Middle frontal gyrus (tissue), 1 donor: ENCODE data around the gene CLRN2.
"Not testable (repeated sequence)": the region's sequence is repeated elsewhere in the genome, so short reads cannot be mapped to it uniquely, and the experiment has no call there.

Source experiments
- DNase-seq: peaks from one replicate; pipeline ENCODE4 v3.0.0-alpha.2; 2015; ENCODE audit warnings: low spot score; ENCODE audit errors: extremely low spot score

Gene CLRN2

DNA sequence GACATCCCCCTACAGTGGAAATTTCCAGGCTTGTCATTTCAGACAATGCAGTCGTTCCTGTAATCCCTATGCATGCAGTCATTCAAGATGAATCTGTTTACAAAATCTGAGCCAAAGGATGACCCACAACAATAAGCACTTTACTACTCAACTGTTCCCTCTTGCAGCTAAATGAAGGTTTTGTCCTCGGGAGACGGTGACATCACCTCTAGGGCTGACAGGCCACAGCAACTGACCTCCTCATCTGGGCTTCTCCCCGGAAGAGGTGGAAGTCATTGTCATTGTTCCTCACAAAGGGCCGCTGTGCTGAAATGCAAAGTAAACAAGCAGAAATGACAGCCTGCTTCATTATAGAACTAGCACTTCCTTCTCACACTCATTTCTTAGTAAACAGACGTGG, 29.2 kb downstream of the CLRN2 start:
- peak; percentile 86 for DNase-seq

DNA sequence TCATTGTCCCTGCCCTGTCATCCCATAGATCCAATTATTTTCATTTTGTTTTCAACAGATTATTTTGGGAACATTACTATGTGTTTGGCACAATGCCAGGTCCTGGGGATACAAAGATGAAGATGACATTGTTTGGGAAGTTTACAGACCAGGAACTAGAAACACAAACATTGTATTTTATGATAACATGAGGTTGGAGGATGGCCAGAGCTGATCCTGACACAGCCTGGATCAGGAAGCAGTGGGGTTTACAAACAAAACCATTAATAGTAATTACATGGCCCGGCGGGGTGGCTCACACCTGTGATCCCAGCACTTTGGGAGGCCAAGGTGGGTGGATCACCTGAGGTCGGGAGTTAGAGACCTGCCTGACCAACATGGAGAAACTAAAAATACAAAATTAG, 29.9 kb downstream of the CLRN2 start:
- peak; percentile 39 for DNase-seq

DNA sequence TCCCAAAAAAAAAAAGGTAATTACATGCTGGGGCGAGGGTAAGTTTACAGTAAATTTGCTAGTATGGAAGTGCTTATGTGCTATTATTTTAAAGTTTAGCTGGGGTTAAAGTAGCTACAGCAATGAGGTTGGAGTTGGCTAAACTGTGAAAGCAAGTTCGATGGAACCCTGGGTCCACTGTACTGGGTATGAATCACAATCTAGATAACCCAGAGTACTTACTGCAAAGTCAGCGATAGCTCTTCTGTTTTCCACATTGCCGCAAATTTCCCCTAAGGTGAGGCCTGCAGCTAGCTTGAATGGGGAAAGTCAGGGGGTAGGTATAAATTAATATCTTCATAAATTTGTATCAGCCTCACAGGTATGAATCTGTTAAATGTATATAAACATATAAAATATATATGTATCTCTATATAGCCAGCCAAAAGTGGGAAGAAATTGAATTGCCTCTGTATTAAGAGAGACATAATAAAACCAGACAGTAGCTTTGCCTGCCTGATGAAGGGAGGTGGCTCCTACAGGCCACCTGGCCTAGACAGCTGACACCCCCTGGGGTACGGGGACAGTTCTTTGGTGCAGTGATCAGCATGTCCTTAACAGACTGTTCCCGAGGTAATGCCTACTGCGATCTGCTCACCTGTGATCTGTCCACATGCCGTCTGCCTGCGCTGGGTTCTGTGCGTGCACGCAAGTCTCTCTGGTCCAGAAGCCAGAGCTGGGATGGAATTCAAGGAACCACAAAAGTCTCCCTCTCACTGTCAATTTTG, 30.6 kb downstream of the CLRN2 start:
- no peak for DNase-seq

DNA sequence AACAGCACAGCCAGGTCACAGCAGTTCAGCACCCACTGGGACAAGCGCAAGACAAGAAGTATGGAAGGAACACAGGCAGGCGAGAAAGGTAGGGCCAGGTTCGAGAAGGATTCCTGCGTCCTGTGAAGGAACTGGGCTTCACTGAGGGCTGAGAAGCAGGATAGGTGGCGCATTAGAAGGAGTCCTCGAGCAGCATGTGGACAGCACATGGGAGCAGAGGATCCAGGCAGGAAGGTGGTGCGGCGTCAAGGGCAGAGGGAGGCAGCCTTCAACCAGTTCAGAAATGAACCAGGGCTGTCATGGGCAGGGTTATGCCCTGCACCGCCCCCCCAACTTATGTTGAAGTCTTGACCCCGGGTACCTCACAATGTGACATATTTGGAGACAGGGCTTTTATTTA, 31.3 kb downstream of the CLRN2 start:
- DNase-seq = no peak

DNA sequence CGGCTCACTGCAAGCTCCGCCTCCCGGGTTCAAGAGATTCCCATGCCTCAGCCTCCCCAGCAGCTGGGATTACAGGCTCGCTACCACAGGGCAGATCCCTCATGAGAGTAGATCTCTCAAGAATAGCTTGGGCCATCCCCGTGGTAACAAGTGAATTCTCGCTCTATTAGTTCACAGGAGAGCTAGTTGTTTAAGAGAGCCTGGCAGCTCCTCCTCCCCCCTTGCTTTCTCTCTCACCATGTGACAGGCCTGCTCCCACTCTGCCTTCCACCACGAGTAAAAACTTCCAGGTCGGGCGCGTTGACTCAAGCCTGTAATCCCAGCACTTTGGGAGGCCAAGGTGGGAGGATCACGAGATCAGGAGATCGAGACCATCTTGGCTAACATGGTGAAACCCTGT, 31.7 kb downstream of the CLRN2 start:
- DNase-seq = no peak

DNA sequence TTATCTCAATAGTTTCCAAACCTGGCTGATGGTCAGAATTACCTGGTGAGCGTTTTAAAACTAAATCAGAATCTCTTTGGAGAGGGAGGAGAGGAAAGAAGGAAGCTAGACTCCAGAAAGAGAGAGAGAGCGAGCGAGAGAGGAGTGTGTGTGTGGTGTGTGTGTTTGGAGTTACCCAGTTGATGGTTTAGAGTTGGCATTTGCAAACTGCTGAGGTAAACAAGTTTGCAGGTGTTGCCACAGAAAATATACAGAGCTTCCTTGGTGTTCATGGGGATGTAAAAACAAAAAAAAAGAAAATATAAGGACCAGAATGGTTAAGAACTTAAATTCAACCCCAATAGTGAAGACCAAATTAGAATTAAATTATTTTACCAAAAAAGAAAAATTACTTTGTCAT, 35.6 kb downstream of the CLRN2 start:
- DNase-seq = no peak

DNA sequence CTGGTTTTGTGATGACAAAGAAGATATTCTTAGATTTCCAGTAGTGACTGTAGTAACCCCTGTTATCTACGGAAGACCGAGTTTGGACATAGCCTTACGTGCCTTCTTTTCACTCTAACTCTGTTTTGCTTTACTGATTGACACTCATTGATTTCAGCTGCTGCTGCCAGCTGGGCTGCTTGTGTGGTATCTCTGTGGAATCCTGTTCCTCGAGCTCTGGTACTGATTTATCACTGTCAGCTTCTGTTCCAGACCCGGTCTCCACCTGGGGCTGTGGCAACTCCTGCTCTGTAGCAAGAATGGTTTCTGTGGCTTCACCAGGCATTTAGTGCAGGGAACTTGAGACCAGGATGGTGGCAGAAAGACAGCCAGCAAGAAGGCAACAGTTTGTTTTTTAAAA, 37.5 kb downstream of the CLRN2 start:
- DNase-seq = no peak

DNA sequence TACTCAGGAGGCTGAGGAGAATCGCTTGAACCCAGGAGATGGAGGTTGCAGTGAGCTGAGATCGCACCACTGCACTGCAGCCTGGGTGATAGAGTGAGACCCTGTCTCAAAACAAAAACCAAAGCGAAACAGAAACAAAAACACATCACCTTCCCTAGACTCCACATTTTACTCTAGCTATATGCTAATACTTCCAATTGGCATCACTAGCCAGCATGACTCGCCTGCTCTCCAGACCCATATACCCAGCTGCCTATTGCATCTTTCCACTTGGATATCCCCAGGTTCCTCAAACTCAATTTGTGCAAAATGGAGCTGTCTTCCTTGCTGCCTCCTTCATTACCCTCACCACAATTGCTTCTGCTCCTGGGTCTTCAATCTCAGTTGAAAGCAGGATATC, 39.6 kb downstream of the CLRN2 start:
- no peak for DNase-seq

DNA sequence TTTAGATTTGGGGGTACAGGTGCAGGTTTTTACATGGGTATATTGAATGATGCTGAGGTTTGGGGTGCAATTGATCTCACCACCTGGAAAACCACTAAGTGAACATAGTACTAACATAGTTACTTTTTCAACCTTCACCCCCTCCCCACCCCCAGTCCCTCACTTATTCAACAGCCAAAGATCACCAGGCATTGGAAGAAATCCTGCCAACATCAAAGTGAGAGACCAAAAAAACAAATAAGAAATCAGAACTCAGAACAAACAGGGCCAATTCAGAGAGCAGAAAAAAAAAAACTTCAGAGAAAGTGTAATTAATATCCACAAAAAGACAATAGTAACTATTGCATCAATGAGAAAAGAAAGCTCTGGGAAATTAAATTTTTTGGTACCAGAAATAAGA, 41.5 kb downstream of the CLRN2 start:
- no peak for DNase-seq

DNA sequence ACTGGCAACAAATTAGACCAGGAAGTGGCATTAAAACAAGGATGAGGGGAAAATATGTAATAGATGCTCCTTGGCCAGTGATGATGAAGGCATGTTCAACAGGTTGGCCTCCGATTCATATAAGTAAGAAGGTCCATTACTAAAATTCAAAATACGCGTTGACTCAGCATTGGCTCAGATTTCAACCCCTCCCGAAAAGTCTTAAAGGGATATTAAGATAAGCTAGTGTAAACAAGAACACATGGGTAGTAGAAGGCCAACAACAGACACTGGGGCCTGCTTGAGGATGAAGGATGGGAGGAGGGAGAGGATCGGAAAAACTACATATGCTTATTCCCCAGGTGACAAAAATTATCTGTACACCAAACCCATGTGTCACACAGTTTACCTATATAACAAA, 42.9 kb downstream of the CLRN2 start:
- DNase-seq = no peak

DNA sequence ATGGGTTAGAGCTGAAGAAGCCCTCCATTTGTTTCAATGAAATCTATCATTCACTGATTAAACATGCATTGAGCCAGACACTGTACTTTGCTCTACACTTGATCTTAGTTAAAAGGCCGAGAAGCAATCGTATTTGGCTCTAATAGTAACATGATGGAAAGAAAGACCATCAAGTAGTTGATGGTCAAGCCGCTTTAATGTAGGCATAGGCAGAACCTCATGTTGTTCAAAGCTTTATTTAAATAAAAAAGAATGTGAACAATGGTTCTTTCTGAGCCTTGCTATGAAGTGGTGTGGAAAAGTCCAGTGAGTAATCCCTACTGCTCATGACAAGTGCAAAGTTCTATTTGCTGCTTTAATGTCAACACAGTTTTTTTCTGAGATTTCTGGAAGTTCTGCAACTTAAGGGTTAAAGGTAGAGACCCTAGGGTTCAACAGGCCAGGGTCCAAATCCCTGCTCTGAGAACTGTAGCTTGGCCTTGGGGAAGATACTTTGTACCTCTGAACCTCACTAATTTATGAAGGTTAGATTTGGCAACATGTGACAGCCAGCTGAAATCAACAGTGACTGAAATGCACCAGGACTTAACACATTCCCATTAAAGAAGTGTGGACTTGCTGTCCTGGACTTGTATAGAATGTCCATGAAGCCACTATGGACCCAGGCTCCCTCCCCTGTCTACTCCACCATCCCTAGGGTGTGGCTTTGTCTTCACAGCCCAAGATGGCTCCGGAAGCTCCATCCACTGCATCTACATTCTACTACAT, 44.2 kb downstream of the CLRN2 start:
- DNase-seq = no peak

DNA sequence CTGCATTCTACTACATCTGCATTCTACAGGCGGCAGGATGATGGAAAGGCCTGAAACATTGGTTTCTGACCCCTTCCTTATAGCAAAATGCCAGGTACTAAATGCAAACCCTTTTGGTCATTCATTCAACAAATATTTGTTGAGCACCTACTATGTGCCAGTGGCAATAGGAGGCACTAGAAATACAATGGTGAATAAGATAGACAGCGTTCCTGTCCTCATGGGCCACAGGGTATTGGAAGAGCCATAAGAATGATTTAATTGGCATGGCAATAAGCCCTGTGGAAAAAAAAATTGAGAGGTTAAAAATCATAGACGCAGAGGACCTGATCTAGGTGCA, 44.7 kb downstream of the CLRN2 start:
- DNase-seq = no peak

DNA sequence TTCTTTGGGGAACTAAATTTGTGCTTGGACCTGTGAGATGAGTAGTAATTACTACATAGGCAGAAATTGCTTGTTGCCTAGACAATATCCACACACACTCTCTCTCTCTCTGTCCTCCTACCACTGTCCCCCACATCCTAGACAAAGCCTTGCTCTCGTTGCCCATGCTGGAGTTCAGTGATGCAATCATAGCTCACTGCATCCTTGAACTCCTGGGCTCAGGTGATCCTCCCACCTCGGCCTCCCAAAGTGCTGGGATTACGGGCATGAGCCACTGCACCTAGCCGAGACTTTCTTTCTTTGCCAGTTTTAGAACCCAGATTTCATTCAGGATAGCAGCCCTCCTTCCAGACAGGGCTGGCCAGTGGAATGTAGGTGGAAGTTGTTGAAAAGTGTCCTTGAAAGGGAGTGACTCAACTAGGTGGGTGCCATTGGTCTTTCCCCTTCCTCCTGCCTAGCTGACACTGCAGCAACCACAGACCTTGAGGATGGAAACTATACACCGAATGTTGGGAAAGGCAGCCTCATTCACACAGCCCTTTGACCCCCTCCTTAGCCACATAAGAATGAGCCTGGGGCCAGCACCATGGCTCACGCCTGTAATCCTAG, 45.2 kb downstream of the CLRN2 start:
- DNase-seq = no peak

DNA sequence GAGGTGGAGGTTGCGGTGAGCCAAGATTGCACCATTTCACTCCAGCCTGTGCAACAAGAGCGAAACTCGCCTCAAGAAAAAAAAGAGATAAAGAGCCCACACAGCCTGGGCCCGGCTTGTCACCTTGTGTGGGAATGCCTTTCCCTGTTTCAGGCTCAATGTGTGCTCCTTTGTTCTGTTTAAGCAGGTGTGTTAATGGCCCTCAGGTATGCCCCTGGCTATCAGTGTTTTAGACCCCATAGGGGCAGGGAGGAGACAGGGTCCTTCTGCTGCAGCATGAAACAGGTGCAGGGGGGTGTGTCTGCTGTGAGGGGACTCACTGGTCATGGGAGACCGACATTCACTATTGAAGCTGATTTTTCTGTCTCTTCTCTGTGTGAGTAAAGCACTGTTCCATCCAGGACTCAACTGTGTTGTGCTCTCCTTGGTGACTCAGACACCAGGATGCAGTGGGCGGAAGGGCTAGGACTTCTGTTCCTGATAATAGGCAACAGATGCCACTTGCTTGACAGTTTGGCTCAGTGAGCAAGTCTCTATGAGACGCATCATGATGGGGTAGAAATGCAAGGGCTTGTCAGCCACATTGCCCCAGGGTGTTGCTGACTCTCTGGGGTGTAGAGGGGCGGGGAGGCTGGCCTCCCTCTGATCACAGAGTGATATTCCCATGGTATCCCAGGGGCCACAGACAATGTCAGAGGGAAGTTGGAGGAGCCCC, 46.4 kb downstream of the CLRN2 start:
- no peak for DNase-seq

DNA sequence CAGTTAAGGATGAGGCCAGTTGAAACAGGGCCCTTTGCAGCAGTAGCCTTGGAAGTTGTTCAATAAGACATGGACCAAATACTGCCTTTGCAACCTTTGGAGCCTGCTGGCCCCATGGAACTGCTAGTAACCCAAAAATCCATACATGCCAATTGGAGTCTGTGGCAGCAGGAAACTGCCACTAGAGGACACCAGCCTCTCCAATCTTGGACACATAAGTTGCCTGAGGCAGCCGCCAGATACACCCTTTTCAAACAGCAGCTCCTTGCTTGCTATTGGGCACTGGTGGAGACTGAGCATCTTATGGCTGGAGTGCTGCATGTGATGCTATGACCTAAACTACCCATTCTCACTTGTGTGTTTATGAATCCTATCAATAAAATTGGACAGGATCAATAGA, 47.2 kb downstream of the CLRN2 start:
- no peak for DNase-seq

DNA sequence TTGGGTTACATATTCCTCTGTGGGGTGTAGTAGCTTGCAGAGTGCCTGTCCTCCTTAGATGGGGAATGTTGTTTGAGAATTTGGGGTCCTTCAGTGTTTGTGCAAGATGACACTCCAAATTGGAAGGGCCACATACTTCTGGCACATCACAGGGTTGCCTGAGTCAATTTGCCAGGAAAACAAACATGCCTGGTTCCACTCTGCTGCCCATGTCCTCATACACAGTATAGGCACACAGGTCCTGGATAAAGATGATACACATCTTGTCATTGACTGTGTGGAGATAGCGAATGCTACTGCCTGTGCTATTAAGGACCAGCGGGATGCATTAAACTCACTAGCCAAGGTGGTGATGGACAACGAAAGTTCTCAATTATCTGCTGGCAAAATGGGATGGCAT, 50.9 kb downstream of the CLRN2 start:
- DNase-seq = no peak

DNA sequence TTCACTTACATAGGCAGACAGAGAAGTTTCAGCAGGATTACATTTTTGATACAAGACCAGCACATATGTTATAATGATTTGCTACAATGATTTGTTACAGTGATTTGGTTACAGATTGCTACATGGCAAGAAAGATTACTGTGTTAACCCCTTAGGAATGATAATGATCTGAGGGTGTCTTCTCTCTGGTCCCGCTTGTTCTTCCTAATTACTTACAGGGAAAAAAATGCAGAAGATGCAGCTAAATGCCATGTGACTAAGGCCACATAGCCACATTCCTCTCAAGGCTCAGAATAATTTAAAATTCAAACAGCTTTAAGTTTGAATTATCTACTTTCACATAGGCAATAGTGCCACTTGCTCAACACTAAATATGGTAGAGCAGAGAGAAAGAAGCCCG, 52.3 kb downstream of the CLRN2 start:
- no peak for DNase-seq

DNA sequence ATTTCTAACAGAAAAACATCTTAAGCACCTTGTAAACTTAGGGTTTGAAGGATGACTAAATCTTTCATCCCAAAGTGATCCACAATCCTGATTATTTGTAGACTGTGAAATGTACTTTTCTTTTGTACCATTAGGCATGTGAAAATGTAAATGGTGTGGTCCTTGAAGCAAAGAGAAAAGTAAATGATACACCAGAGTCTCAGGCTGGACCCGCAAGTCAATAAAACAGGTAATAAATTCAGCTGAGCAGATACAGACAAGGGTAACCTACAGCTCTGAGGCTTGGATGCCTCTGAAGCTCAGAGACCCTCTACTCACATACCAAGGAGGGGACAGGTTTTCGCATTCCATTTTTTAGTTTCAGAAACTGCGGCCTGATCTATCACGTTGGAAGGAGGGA, 59.2 kb downstream of the CLRN2 start:
- no peak for DNase-seq

DNA sequence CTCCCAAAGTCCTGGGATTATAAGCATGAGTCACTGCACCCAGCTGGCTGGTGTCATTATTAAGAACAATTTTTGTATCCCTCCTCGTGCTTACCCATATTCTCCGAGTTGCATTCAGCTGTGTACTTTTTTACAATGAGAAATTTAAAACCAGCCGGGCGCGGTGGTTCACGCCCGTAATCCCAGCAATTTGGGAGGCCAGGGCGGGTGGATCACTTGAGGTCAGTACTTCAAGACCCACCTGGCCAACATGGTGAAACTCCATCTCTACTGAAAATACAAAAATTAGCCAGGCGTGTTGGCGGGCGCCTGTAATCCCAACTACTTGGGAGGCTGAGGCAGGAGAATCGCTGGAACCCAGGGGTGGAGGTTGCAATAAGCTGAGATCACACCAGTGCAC, 60.2 kb downstream of the CLRN2 start:
- not testable (repeated sequence) for DNase-seq
